GM13977 (cell line): ENCODE data around the gene SIAE.

Experiments used
- DNase-seq: peaks from one replicate; pipeline ENCODE4 v3.0.0; 2012; ENCODE audit warnings: low spot score
- CTCF ChIP-seq: IDR thresholded peaks from 2 replicates; pipeline ENCODE4 v1.5.1; 2012; ENCODE audit warnings: mild to moderate bottlenecking, control low read depth; ENCODE audit not compliant: insufficient read depth; ENCODE audit errors: extremely low read depth, missing control alignments
- in situ Hi-C: fragments of 300-500 bp; cut with MboI; formaldehyde crosslinking; loops from one replicate; pipeline ENCODE4 v1.12.0; 2022; ENCODE audit warnings: low sequenced_read_pairs, low pct_unique_long_range_greater_than_20kb, mixed read lengths, inconsistent platforms; ENCODE audit not compliant: unreplicated experiment

SIAE gene

GRCh38 chr11:124623861-124624525, 49.5 kb downstream of the SIAE start:
- no peak for DNase-seq

DNA sequence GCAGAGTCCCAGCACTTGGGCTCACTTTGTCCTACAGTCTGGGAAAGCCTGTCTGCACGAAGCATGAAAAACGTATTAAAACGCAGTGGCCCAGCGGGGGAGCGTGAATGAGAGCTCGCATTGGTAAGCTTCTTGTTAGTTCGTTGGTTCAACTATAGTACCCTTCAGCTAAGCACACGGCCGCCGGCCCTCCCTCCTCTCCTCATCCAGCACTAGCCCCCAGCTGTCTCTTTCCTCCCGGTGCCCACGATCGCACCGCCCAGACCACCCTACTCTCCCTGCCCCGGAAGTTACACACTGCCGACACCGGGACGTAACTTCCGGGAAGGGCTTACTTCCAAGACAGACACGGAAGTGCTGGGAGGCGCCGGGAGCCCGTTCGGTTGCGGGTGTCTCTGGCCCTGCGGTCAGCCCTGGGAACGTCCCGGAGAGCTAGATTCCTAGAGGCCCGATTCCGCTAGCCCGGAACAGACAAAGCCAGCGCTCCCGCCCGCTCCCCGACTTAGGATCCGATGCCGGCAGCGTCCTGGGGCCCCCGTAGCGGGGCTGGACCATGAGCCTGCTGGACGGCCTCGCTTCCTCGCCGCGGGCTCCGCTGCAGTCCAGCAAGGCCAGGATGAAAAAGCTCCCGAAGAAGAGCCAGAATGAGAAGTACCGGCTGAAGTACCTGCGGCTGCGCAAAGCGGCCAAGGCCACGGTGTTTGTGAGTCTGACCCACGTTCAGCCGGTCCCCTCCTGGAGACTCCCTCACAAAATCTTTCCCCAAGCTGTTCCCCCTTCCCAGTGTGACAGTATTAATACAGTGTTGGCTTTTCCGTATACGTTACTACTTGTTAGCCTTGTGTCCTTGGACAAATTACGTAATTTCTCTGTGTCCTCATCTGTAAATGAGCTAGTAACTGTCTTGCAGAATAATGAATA, 50.7 kb downstream of the SIAE start, which contains the start of gene TBRG1:
TBRG1 (plus strand) TSS at position 334 of the 921 bp plus-strand sequence; CDS start at position 554, 220 bp downstream.
- DNase-seq = peak; percentile 88
- in situ Hi-C loops = no loop called here
- no peak for TF ChIP-seq CTCF

More at GRCh38 chr11:124623861-124624525, 49.5 kb downstream of the SIAE start:
- in situ Hi-C loops = no loop called here
- TF ChIP-seq CTCF = no peak

- in situ Hi-C loops = no loop called here
- no peak for DNase-seq
- TF ChIP-seq CTCF = no peak
These were observed 54.7 kb downstream of the SIAE start for GRCh38 chr11:124618863-124619262.

DNA sequence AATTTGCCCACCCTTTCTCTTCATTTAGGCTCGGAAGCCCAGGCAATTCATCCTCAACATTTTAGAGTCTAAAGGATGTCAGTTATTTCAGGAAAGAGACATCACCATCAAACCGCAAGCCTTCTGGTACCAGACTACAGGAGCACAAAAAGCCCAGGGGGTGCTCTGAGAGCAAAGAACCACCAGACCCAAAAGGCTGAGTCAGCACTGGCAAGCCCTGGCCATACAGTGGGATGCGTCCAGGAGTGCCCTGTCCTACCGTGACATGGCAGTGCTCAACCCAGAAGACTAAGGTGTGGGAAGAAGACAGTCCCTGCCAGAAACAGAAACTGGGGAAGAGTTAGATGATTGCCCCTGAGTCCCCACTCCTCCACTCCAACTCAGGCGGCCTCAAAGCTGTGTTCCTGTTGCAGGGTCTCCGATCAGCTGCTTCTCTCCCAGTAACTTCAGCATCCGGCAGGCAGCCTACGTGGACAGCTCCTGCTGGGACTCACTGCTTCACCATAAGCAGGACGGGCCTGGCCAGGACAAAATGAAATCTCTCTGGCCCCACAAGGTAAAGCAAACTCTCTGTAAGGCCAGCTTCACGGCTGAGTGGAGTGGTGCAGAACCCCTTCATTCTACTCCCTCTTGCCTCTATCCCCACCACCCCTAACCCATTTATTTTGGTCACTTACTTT, 60.8 kb downstream of the SIAE start:
- no peak for DNase-seq
- in situ Hi-C loops = no loop called here
- TF ChIP-seq CTCF = no peak

GRCh38 chr11:124612045-124612444, 61.5 kb downstream of the SIAE start:
- DNase-seq = no peak
- in situ Hi-C loops = no loop called here
- TF ChIP-seq CTCF = no peak

- in situ Hi-C loops = no loop called here
- no peak for DNase-seq
- no peak for TF ChIP-seq CTCF
These were observed 62.5 kb downstream of the SIAE start, which contains the start of gene PANX3 for GRCh38 chr11:124611064-124611463. TSS of gene PANX3 (plus strand) at chr11:124611428. CDS start at chr11:124611557, 129 bp downstream.
